ENCODE measurements around the gene NPHP4. TPM values are rescaled to one million over a fixed set of nuclear protein-coding genes. Genes with fewer than 3 reads are reported as not detected.

The NPHP4 gene
- polyA plus RNA-seq, 1 of the 3 experiments (the other 2 are of a cell fraction) = 7.0 TPM

DNA sequence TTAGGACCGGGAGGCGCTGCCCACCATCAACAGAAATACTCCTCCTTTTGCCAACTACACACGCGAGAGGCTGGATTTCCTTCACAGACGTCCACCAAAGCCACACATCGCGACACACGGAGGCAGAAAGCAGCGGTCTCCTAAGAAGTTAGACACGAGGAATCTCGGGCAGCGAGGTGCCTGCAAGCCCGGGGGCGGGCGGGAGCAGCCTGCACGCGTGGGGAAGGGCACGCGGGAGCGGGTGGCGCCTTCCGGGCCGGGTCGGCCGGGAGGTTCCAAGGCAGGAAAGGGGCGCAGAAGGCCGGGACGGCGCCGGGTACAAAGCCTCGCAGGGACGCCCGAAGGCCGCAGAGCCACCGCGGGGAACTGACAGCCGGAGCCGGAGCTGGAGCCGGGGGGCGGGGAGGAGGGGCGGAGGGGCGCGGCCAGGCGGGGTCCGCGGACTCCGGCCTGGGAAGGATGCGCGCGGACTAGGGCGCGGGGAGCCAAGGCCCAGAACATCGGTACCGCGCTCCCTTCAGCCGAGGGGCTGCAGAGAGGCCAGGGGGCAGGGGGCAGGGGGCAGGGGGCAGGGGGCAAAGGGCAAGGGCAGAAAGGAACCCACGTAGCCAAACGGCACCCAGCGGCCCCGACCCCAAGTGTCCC is 722 bp downstream of the NPHP4 start:
- H3K9ac ChIP-seq = peak overlapping the region; percentile 78
- no peaks in the 10 kb centered on the region for H3K9me2 ChIP-seq
- 0 out of 2 replicates have a peak, but pooled peaks have one; percentile 37 for TF ChIP-seq MXI1 (IDR thresholded peaks at IDR 0.05; ENCODE audit: low read depth, low read length)
- TF ChIP-seq, protein P1, sequence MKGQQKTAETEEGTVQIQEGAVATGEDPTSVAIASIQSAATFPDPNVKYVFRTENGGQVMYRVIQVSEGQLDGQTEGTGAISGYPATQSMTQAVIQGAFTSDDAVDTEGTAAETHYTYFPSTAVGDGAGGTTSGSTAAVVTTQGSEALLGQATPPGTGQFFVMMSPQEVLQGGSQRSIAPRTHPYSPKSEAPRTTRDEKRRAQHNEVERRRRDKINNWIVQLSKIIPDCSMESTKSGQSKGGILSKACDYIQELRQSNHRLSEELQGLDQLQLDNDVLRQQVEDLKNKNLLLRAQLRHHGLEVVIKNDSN (IDR thresholded peaks at IDR 0.05; ENCODE audit: borderline replicate concordance, low read depth) = no peak
- peak overlapping the region; percentile 75 to 88 for H3K4me3 ChIP-seq (ENCODE audit: low read depth in 2 of 2, low read length in 1 of 2)
- H4K20me1 ChIP-seq (ENCODE audit: insufficient read depth) = no peaks in the 10 kb centered on the region
- no peaks in the 10 kb centered on the region for H3K9me3 ChIP-seq
- H3K4me2 ChIP-seq = peak overlapping the region; percentile 97
- under 1% methylated on average over 21 of the region's 60 CpGs for WGBS (ENCODE audit: low lambda C conversion rate)
- no peaks in the 10 kb centered on the region for H3F3A ChIP-seq (replicated peaks; ENCODE audit: insufficient read depth)
- ChIA-PET CTCF (interaction anchor here (0.9 to 2.3 kb wide), 2 partner anchors 11 to 17 kb away, joined by 3 to 13 read pairs; no protein-coding TSS in a partner anchor), POLR2A (no interaction called here)
- peak overlapping the region; percentile 97 for H2AFZ ChIP-seq (ENCODE audit: low read depth)
- DNase-seq = peak; percentile 90
- H3K27me3 ChIP-seq (ENCODE audit: insufficient read depth) = no peaks in the 10 kb centered on the region
- no peaks in the 10 kb centered on the region for H3K36me3 ChIP-seq (replicated peaks in 1 of 2; ENCODE audit: control insufficient read depth in 1 of 2, insufficient read depth in 2 of 2, low read length in 1 of 2)
- H3K4me1 ChIP-seq (ENCODE audit: control insufficient read depth in 1 of 2, insufficient read depth in 2 of 2, low read depth in 1 of 2, low read length in 1 of 2) = peaks cover 0 to 20% of the 10 kb centered on the region in 2 experiments; a peak in 1 of 4 replicates
- peak overlapping the region; percentile 83 to 88; a peak in 2 of 4 replicates for H3K27ac ChIP-seq (ENCODE audit: low read depth in 2 of 2, low read length in 1 of 2)
- peaks cover 13% of the 10 kb centered on the region for H3K79me2 ChIP-seq (ENCODE audit: insufficient read depth)

DNA sequence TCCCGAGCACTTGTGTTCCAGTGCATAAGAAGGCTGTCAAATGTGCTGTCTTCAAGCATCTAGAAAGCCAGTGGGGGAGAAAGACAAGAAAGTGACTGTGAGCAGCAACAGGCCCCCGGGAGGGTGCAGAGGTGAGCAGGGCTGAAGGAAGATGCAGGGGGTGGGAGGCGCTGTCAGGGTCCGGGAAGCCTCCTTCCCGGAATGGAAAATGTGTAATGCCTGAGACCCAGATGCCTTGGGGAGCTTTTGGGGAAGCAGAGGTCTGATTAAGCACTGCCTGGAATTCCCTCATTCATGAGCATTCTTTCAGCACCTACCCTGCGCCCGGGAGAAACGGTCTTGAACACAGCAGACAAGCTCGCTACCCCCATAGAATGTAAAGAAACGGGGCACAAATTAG is 1.3 kb downstream of the NPHP4 start:
- Histone ChIP-seq H4K20me1 (ENCODE audit: insufficient read depth) (no peaks in the 10 kb centered on the region), H3K27ac (ENCODE audit: low read depth in 2 of 2, low read length in 1 of 2) (no peak overlapping the region), H3K4me3 (ENCODE audit: low read depth in 2 of 2, low read length in 1 of 2) (peak overlapping the region; percentile 75 to 88), H3K9me2 (no peaks in the 10 kb centered on the region), H3K4me2 (peak overlapping the region; percentile 97), H3K27me3 (ENCODE audit: insufficient read depth) (no peaks in the 10 kb centered on the region), H3K4me1 (ENCODE audit: control insufficient read depth in 1 of 2, insufficient read depth in 2 of 2, low read depth in 1 of 2, low read length in 1 of 2) (peaks cover 0 to 20% of the 10 kb centered on the region in 2 experiments; a peak in 1 of 4 replicates), H3K9me3 (no peaks in the 10 kb centered on the region), H2AFZ (ENCODE audit: low read depth) (peak overlapping the region; percentile 97), H3K9ac (peak overlapping the region; percentile 78; the same call in 1 of the 2 replicates), H3F3A (replicated peaks; ENCODE audit: insufficient read depth) (no peaks in the 10 kb centered on the region), H3K36me3 (replicated peaks in 1 of 2; ENCODE audit: control insufficient read depth in 1 of 2, insufficient read depth in 2 of 2, low read length in 1 of 2) (no peaks in the 10 kb centered on the region), H3K79me2 (ENCODE audit: insufficient read depth) (peaks cover 13% of the 10 kb centered on the region)
- POLR2A ChIA-PET = interaction anchor here (1.0 kb wide), 1 partner anchor 9 kb away, joined by 3 read pairs; no protein-coding TSS in a partner anchor
- WGBS (ENCODE audit: low lambda C conversion rate) = 66% methylated on average over 7 of the region's 10 CpGs
- CTCF ChIA-PET = interaction anchor here (0.9 to 2.3 kb wide), 2 partner anchors 10 to 16 kb away, joined by 3 to 13 read pairs; no protein-coding TSS in a partner anchor
- TF ChIP-seq CHD2 (IDR thresholded peaks at IDR 0.05; ENCODE audit: low read length, partially characterized antibody) (no peak), EP300 (IDR thresholded peaks at IDR 0.05; ENCODE audit: borderline replicate concordance in 1 of 2, low read depth in 1 of 2, low read length in 1 of 2) (no peak), FOXM1 (IDR thresholded peaks at IDR 0.05; ENCODE audit: low read depth) (no peak), RXRA (IDR thresholded peaks at IDR 0.05; ENCODE audit: borderline replicate concordance, low read depth) (no peak), TEAD4 (IDR thresholded peaks at IDR 0.05; ENCODE audit: borderline replicate concordance, insufficient read depth) (no peak), RAD21 (IDR thresholded peaks at IDR 0.05; ENCODE audit: low read length) (no peak), SIN3A (IDR thresholded peaks at IDR 0.05; ENCODE audit: borderline replicate concordance, low read depth, low read length) (no peak)
- TF ChIP-seq, protein P2, sequence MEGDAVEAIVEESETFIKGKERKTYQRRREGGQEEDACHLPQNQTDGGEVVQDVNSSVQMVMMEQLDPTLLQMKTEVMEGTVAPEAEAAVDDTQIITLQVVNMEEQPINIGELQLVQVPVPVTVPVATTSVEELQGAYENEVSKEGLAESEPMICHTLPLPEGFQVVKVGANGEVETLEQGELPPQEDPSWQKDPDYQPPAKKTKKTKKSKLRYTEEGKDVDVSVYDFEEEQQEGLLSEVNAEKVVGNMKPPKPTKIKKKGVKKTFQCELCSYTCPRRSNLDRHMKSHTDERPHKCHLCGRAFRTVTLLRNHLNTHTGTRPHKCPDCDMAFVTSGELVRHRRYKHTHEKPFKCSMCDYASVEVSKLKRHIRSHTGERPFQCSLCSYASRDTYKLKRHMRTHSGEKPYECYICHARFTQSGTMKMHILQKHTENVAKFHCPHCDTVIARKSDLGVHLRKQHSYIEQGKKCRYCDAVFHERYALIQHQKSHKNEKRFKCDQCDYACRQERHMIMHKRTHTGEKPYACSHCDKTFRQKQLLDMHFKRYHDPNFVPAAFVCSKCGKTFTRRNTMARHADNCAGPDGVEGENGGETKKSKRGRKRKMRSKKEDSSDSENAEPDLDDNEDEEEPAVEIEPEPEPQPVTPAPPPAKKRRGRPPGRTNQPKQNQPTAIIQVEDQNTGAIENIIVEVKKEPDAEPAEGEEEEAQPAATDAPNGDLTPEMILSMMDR (IDR thresholded peaks at IDR 0.05) = no peak
- TF ChIP-seq, protein P3, sequence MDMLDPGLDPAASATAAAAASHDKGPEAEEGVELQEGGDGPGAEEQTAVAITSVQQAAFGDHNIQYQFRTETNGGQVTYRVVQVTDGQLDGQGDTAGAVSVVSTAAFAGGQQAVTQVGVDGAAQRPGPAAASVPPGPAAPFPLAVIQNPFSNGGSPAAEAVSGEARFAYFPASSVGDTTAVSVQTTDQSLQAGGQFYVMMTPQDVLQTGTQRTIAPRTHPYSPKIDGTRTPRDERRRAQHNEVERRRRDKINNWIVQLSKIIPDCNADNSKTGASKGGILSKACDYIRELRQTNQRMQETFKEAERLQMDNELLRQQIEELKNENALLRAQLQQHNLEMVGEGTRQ (IDR thresholded peaks at IDR 0.05; ENCODE audit: borderline replicate concordance, low read depth, low read length) = no peak
- DNase-seq = no peak
